Measurements from ENCODE around the gene LSM3.

Gene LSM3

DNA sequence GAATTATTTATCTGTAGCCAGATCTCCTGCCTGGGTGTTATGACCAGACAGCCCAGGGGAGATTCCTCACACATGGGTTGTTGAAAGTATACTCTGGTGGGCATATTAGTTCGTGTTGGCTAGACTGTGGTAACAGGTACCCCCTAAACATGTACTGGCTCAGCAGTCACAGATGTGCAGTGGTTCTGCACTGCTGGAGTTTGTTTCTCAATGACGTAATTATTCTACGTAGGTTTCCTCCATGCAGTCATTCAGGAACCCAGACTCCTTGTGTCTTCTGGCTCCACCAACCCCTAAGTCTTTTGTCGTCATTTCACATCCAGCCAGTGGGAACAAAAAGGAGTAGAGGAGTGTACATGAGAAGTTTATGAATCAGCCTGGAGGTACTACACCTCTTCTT is 16.2 kb downstream of the LSM3 start:
- TF ChIP-seq, protein P1, sequence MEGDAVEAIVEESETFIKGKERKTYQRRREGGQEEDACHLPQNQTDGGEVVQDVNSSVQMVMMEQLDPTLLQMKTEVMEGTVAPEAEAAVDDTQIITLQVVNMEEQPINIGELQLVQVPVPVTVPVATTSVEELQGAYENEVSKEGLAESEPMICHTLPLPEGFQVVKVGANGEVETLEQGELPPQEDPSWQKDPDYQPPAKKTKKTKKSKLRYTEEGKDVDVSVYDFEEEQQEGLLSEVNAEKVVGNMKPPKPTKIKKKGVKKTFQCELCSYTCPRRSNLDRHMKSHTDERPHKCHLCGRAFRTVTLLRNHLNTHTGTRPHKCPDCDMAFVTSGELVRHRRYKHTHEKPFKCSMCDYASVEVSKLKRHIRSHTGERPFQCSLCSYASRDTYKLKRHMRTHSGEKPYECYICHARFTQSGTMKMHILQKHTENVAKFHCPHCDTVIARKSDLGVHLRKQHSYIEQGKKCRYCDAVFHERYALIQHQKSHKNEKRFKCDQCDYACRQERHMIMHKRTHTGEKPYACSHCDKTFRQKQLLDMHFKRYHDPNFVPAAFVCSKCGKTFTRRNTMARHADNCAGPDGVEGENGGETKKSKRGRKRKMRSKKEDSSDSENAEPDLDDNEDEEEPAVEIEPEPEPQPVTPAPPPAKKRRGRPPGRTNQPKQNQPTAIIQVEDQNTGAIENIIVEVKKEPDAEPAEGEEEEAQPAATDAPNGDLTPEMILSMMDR (IDR thresholded peaks at IDR 0.05; ENCODE audit: low read depth, low read length, missing control alignments): no peak
- no peak for DNase-seq

DNA sequence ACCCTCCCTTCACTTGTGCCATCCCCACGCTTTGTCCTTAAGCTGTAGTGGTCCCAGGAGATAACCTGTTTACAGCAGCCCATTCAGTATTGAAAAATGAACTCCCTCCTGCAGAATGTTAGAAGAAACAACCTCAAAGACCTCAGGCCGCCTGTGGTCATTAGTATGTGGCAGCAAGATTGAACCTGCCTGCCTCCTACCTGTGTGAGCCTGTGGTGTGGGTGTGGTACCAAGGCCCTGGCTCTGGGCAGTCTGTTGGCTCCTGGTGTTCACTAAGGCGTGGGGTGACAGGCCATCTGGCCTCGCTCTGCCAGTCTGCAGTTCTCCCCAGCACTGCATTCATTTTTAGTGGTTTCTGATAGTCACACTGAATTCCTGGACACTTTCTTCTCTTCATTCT is 21.0 kb downstream of the LSM3 start:
- Histone ChIP-seq H3K27ac (no peak overlapping the region), H3K27me3 (replicated peaks) (no peaks in the 10 kb centered on the region), H3K4me3 (ENCODE audit: low read depth, low read length) (no peak overlapping the region), H3K36me3 (replicated peaks) (no peaks in the 10 kb centered on the region)
- TF ChIP-seq, protein P1 (IDR thresholded peaks at IDR 0.05; ENCODE audit: low read depth, low read length, missing control alignments): no peak
- DNase-seq: no peak
- in situ Hi-C loops (cut with HindIII; ENCODE audit: low pct_ligation_motif_present, low sequenced_read_pairs): no loop called here

More for the DNA sequence above, 16.2 kb downstream of the LSM3 start:
- in situ Hi-C loops (cut with HindIII; ENCODE audit: low pct_ligation_motif_present, low sequenced_read_pairs): no loop called here
- no peaks in the 10 kb centered on the region for H3K27me3 ChIP-seq (replicated peaks)
- no peaks in the 10 kb centered on the region for H3K36me3 ChIP-seq (replicated peaks)
- no peak overlapping the region for H3K27ac ChIP-seq
- H3K4me3 ChIP-seq (ENCODE audit: low read depth, low read length): no peak overlapping the region

DNA sequence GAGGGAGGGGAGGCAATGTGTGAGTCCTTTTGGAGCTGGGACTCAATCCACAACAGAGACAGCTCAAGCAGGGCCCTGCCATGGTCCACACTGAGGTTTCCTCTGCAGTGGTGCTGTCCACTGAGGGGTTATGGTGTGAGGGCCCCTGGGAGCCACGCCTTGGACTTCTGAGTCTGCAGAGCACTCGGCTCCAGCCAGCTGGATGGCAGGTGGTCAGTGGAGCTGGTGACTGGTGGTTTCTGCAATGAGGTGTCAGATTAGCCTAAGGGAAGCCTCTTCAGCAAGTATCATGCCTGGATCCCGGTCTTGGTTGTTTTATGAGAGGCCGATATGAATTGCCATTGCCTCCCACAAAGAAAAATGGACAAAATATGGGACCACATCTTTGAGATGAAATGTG is 21.7 kb downstream of the LSM3 start:
- no peak overlapping the region for H3K4me3 ChIP-seq (ENCODE audit: low read depth, low read length)
- DNase-seq: no peak
- H3K36me3 ChIP-seq (replicated peaks): no peaks in the 10 kb centered on the region
- H3K27me3 ChIP-seq (replicated peaks): no peaks in the 10 kb centered on the region
- in situ Hi-C loops (cut with HindIII; ENCODE audit: low pct_ligation_motif_present, low sequenced_read_pairs): no loop called here
- TF ChIP-seq, protein P1 (IDR thresholded peaks at IDR 0.05; ENCODE audit: low read depth, low read length, missing control alignments): no peak
- H3K27ac ChIP-seq: no peak overlapping the region

DNA sequence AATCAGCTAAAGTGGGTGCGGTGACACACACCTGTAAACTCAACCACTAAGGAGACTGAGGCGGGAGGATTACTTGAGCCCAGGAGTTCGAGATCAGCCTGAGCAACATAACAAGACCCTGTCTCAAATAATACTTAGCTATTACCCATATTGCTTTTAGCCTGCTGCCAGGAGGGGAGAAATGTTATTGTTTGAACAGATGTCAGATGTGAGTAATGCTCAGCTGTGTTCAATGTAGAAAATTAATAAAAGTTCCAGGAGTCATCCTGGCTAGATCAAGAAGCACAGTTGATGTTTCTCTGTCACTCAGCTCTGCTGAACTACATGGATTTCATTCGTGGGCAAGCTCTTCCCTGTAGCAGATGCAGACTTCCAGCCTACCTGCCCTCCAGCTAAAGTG is 22.2 kb downstream of the LSM3 start:
- no peak overlapping the region for H3K4me3 ChIP-seq (ENCODE audit: low read depth, low read length)
- H3K27ac ChIP-seq: no peak overlapping the region
- DNase-seq: no peak
- no peaks in the 10 kb centered on the region for H3K27me3 ChIP-seq (replicated peaks)
- TF ChIP-seq, protein P1 (IDR thresholded peaks at IDR 0.05; ENCODE audit: low read depth, low read length, missing control alignments): no peak
- H3K36me3 ChIP-seq (replicated peaks): no peaks in the 10 kb centered on the region
- in situ Hi-C loops (cut with HindIII; ENCODE audit: low pct_ligation_motif_present, low sequenced_read_pairs): no loop called here

DNA sequence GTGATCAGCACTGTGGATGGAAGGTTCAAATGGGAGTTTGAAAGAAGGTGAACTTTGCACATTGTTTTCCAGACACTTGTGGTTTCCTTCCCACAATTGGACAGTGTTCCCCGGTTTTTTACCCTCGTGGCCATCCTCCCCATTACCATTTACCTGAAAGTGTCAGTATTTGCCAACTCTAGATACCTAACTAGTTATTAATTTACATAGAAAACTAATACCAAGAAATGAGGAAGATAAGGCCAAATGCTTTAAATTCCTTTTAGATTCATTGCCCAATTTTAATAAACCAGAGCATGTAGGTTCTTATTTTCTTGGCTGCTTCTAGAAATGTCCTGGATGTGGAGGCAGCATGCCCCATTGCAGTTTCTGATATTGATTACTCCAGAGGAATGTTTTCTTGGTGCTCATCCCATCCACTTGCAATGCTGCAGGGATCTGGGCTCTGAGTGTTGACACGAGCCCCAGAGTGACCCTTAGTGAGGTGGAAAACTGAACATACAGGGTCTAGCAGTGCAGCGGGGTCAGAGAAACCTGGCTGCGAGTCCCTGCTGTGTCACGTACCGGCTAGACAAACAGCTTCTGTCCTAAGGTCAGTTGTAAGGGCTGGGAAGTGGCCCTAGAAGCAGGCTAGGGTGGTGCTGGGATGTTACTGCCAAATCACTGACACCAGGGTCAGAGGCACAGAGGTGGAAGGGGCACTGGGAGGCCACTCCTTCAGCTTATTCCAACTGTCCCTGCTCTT is 23.5 kb downstream of the LSM3 start:
- H3K27me3 ChIP-seq (replicated peaks): no peaks in the 10 kb centered on the region
- no peak overlapping the region for H3K27ac ChIP-seq
- TF ChIP-seq, protein P1 (IDR thresholded peaks at IDR 0.05; ENCODE audit: low read depth, low read length, missing control alignments): no peak
- no peaks in the 10 kb centered on the region for H3K36me3 ChIP-seq (replicated peaks)
- in situ Hi-C loops (cut with HindIII; ENCODE audit: low pct_ligation_motif_present, low sequenced_read_pairs): no loop called here
- no peak overlapping the region for H3K4me3 ChIP-seq (ENCODE audit: low read depth, low read length)
- DNase-seq: no peak
